Renal pelvis (tissue), 4 donors: ENCODE data around the gene SERPINB1. TPM values are rescaled to one million over a fixed set of nuclear protein-coding genes. Genes with fewer than 3 reads are reported as not detected.

ENCODE experiments used
- DNase-seq: peaks from one replicate; pipeline ENCODE4 v3.0.0-alpha.2; 2013
- polyA plus RNA-seq, 3 donors: library from polyadenylated mRNA; unstranded; fragments of 120-200 nt; gene quantifications; one replicate each; pipeline ENCODE4 v1.2.1, GENCODE V29; 2013; ENCODE audit not compliant: insufficient read length in 3 of 3

The SERPINB1 gene
- polyA plus RNA-seq, 3 donors = 14.7 to 19.8 (median 17.1) TPM

- no peak for DNase-seq
Measured at GRCh38 chr6:2795956-2796355, 45.7 kb downstream of the SERPINB1 start.

DNA sequence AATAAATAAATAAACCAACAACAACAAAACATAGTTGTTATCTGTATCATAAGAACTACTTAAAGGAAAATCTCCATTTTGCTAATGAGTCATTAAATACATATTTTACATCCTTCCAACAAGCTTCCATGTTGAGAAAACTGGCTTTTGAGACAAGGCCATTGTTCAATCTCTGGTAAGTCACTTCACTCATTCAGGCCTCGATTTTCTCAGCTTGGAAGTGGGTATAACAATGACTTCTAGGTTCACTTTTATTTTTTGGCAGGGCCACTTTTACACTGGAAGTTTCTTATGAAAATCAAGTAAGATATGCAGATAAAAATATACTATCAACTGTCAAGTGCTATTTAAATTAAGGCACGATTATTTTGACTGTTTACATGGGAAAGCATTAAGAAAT, 46.5 kb downstream of the SERPINB1 start:
- no peak for DNase-seq

- DNase-seq = no peak
Measured at GRCh38 chr6:2794171-2794730, 47.4 kb downstream of the SERPINB1 start.

DNA sequence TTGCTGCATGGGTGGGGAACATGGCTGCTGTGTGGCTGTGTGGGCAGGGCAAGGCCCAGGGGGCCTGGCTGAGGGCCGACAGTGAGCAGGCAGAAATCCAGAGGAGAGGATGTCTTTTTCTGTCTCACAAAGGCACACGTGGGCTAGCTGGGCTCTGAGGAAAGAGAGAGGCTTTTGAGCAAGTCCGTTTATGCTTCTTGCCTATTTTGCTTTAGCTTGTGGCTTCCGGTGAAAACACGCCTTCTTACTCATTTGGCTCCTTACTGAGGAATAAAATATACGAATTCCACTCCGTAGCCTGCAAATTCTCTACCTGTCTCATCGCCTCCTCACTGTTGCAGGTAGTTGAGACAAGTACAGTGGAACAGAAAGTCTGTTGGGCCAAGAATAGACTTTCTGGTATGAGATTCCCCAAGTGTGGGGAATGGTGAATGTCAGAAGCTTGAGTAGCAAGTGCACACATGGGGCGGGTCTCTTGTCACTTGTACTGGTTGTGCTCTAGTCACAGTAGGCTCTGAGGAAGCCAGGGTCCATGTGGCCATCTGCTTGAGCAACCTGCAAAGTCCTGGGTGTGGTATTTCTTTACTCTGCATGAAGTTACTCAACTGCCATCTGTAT, 48.0 kb downstream of the SERPINB1 start:
- no peak for DNase-seq

DNA sequence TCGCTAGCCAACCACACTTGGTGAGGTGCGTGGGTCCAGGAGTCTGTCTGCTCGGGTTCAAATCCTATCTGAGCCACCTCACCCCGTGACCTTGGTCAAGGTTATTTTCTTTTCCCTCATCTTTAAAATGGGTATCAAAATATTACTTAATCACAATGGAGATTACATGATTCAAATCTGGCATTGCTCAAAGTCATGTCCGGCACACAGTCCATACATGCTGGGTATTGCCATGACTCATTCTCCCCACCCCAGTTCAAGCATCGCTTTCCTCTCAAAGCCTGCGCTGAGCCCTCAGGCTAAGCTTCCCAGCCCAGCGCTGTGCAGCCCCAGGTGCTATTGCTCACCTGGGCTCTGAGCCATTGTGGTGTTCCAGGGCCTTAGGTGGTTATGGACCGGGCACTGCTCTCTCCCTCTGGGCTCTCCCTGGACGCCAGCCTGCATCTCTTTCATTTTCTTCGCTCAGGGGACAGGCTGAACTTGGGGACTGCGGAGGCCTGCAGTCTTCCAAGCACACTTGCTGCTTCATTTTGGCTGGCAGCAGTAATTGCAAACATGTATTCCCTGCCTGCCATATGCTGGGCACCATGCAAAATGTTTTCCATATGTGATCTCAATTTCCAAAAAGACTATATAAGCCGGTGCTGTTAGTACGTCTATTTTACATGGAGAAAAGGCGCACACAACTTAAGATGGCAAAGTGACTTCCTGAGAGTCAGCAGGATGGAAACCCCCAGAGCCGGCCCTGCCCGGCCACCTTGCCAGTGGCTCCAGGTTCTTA, 49.1 kb downstream of the SERPINB1 start:
- no peak for DNase-seq

DNA sequence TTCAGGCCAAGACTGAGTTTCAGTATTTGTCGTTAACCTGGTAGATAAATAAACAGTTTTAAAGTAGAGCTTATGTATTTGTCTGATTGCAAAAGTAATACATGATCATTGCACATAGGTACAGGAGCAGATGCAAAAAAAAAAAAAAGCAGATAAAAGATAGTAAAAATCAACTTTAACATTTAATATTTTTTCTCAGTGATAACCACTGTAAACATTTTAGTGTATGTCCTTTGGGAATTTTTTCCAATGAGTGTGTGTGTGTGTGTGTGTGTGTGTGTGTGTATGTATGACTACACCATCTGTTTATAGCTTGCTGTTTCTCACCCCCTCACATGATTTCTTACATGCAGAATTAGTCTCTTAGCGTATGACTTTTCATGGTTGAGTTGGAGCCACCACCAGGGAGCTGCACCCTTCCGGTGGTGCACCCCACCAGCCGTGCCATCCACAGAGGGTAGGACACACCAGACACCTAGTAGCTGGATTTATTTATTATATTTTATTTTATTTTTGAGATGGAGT, 50.2 kb downstream of the SERPINB1 start:
- DNase-seq = no peak

DNA sequence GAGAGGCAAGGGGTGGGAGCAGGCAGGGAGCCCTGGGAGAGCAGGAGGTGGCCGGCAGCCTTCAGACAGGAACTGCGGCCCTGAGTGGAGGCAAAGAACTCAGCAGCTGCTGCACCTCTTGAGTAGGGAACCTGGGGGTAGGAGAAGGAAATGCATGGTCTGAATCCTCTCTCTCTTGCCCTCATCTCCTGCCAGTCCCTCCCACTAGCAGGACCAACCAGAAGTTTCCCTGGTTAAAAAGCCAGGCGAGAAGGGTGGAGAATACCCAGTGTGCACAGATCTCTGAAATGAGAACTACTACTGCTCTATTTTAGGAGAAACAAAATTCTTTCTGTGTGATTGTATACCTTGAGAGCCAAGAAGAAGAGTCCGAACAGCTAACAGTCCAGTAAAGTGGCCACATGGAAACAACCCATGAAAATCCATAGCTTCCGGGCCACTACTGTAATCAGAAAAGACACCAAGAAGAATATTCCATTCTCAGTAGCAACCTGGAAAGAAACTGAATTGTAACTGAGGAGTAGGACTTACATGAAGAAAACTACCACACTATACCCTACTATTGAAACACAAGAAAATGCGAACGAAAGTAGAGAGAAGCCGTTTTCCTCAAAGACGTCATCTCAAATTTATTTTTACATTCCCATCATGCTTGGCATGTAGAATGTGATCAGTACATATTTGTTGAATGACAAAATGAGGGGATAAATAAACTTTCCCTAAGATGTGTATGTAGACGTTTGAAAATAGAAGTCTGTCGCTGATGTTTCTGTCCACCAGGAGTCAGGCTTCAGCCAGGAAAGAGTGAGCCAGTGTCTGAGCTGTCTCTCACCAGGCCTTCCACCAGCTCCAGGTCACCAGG, 50.8 kb downstream of the SERPINB1 start:
- DNase-seq = peak; percentile 65

DNA sequence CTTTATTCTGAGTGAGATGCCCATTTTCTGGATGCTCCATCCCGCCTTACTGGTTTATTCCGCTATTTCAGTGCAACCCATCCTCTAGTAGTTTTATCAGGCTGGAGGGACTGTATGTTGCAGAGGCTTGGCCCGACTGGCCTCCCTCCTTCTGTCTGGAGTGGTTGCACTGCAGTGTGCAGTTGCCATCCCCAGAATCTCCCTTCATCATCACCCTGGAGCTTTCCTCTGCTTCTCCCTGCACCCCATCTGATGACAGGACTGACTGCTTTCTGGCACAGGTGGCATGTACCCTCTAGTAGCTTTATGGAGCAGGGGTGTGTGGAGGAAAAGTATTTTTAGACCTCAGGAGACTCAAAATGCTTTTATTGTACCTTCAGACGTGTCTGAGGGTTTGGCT, 55.4 kb downstream of the SERPINB1 start:
- no peak for DNase-seq

- DNase-seq = no peak
Measured at GRCh38 chr6:2784930-2785329, 56.7 kb downstream of the SERPINB1 start.

GRCh38 chr6:2784061-2784460, 57.6 kb downstream of the SERPINB1 start:
- no peak for DNase-seq

- DNase-seq = no peak
Measured at GRCh38 chr6:2783188-2783963, 58.3 kb downstream of the SERPINB1 start.

DNA sequence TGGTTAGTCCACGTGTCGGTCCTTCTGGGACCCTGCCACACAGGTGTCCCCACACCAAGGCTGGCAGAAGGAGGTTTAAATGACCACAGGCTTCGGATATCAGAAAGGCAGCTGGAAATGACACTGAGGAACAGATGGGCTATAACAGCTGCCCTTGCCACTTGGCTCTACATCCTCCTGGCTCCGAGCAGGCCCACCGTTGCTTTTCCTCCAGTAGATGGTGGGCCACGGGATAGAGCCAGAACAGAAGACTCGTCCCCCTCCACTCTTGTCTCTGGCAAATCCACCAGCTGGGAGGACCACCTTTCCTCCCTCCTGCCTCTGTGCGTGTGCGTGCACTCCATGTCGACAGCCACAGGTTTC, 58.9 kb downstream of the SERPINB1 start:
- no peak for DNase-seq

DNA sequence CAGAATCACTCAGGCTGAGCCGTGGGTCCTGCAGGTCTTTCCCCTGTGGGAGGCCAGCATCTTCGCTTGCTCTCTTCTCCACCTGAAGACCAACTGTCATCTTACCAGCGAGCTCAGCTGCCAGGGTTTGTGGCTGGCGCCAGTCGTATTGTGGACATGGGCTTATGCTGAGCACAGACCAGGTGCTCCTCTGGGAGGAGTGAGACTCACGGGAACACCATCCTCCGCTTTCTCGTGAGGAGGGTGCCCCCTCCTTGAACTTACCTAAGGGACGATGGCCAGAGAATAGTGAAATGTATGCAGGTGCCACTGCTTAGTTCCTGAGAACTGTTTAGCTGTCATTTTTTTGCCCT, 59.3 kb downstream of the SERPINB1 start:
- no peak for DNase-seq

Other genes starting within 250 kb of the SERPINB1 start
- 1 to 10 TPM; 1.1 to 1.7 (median 1.5) TPM for gene MYLK4, start 90.9 kb downstream of the SERPINB1 start, polyA plus RNA-seq
- 10 to 100 TPM; 51.6 to 58.1 (median 54.0) TPM for gene WRNIP1, start 76.5 kb downstream of the SERPINB1 start, polyA plus RNA-seq
- 10 to 100 TPM in 2 of 3 donors, 1 to 10 TPM in 1; 9.5 to 12.3 (median 11.9) TPM for gene SERPINB9, start 61.4 kb upstream of the SERPINB1 start, polyA plus RNA-seq
- gene SERPINB6, start 129.7 kb upstream of the SERPINB1 start, polyA plus RNA-seq = 10 to 100 TPM; 82.2 to 86.0 (median 84.7) TPM
- 10 to 100 TPM; 67.2 to 88.7 (median 74.8) TPM for gene NQO2, start 158.0 kb upstream of the SERPINB1 start, polyA plus RNA-seq
- gene RIPK1, start 226.6 kb upstream of the SERPINB1 start, polyA plus RNA-seq = 10 to 100 TPM; 23.7 to 26.3 (median 25.9) TPM